Astrocyte of the cerebellum (primary cell): ENCODE data around the gene SDC1.

Source experiments
- DNase-seq: peaks from one replicate; pipeline ENCODE4 v3.0.0-alpha.2; 2011; ENCODE audit warnings: low read depth
- H3K4me3 ChIP-seq: 2 replicates; pipeline ENCODE4 v1.5.1; 2011; ENCODE audit warnings: mild to moderate bottlenecking, low read depth, low read length, moderate library complexity
- in situ Hi-C: cut with HindIII; loops from 2 replicates; pipeline ENCODE4 v1.10.0; 2017; ENCODE audit warnings: low sequenced_read_pairs
- TF ChIP-seq, protein P1 (sequence below): IDR thresholded peaks from 2 replicates; pipeline ENCODE4 v1.5.1; 2012; ENCODE audit warnings: low read length, low read depth, moderate library complexity, mild to moderate bottlenecking; ENCODE audit errors: missing control alignments

The SDC1 gene

DNA sequence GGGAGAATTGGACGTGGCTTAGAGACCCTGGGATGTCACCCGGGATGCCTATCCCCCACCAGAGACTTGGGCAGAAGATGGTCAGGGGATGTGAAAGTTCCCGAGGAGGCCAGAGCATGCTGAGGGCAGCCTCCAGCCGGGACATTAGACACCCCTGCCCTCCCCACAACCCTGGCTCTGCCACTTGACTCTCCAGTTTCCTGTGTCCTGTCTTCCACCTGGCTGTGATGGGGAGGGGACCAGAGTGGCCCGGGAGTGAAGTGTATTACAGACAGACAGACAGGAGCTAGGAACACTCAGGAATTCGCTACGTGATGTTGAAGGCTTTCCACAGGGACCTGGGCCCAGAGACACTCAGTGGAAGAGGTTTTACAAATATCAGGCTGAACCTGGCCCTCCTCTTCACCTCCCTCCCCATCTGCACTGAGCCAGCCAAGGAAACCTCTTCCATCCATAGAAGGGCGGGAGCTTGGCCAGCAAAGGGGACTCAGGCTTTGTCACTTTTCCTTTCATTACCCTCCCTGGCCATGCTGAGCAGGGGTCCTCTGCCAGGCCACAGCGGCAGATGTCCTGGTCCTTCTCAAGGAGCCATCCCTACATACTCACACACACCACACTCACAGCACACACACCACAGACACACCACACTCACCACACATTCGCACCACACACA lies 60.7 kb downstream of the SDC1 start:
- no peak for DNase-seq
- H3K4me3 ChIP-seq: no peak overlapping the region
- in situ Hi-C loops: no loop called here
- TF ChIP-seq, protein P1, sequence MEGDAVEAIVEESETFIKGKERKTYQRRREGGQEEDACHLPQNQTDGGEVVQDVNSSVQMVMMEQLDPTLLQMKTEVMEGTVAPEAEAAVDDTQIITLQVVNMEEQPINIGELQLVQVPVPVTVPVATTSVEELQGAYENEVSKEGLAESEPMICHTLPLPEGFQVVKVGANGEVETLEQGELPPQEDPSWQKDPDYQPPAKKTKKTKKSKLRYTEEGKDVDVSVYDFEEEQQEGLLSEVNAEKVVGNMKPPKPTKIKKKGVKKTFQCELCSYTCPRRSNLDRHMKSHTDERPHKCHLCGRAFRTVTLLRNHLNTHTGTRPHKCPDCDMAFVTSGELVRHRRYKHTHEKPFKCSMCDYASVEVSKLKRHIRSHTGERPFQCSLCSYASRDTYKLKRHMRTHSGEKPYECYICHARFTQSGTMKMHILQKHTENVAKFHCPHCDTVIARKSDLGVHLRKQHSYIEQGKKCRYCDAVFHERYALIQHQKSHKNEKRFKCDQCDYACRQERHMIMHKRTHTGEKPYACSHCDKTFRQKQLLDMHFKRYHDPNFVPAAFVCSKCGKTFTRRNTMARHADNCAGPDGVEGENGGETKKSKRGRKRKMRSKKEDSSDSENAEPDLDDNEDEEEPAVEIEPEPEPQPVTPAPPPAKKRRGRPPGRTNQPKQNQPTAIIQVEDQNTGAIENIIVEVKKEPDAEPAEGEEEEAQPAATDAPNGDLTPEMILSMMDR: no peak

DNA sequence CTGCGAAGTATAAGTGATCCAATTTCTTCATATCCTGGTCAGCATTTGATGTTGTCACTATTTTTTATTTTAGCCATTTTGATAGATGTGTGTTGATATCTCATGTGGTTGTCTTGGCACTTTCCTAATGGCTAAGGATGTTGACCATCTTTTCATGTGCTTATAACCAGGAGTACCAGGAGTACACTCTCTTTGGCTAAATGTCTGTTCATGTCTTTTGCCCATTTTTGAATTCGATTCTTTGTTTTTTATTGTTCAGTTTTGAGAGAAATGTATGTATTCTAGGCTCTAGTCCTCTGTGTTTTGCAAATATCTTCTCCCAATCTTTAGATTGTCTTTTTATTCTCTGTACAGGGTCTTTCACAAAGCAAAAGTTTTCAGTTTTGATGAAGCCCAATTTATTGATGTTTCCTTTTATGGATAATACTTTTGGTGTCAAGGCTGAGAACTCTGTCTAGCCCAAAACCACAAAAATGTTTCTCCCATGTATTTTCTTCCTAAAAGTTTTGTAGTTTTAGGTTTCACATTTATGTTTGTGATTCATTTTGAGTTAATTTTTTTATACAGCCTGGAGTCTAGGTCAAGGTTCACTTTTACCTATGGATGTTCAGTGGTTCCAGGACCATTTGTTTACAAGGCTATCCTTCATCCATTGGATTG lies 65.4 kb downstream of the SDC1 start:
- TF ChIP-seq, protein P1: no peak
- in situ Hi-C loops: no loop called here
- DNase-seq: no peak
- H3K4me3 ChIP-seq: no peak overlapping the region

DNA sequence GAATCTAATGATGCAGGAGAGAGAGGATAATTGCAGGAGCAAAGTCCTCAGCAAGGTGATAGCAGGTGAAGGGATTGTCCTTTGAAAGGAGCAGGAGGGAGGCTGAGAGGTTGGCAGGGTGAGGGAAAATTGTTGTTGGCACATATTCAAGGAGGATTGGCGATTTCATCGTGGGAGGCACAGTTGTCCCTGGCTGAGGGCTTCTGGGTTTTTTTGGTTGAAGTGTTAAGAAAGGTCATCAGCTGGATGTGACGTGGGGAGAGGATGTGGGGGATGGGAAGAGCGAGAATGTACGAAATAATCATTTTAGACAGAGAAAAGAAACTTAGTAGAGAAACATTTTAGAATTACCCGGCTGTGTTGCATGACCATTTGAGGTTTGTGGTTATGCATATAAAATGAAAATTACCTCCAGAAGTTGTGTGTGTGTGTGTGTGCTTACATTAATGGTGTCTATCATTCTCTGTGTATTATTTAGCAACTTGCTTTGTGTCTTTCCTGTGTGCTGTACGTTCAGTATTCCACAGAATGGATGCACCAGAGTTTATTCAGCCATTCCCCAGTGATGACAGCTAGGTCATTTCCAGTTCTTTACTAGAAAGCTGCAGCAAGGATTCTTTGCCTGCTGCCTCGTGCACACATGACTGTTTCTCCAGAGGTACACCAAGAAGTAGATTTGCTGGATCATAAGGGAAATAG lies 67.6 kb downstream of the SDC1 start:
- in situ Hi-C loops: no loop called here
- TF ChIP-seq, protein P1: no peak
- DNase-seq: no peak

DNA sequence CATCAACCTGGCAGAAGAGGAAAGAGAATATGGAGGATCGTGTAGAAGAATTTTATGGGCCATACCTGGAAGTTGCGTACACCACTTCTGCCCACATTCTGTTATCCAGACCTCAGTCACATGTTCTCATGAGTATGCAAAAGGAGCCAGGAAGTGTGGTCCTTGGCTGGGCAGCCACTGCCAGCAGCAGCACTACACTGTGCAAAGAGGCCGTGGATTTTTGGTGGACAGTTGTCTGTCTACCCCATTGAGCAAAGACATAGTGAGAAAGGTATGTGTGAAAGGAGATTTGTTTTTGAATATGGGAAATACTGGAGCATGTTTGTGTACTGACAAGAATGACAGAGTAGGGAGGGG lies 68.1 kb downstream of the SDC1 start:
- TF ChIP-seq, protein P1: no peak
- no peak overlapping the region for H3K4me3 ChIP-seq
- no peak for DNase-seq
- in situ Hi-C loops: no loop called here

More for the DNA sequence above, 67.6 kb downstream of the SDC1 start:
- H3K4me3 ChIP-seq: no peak overlapping the region

DNA sequence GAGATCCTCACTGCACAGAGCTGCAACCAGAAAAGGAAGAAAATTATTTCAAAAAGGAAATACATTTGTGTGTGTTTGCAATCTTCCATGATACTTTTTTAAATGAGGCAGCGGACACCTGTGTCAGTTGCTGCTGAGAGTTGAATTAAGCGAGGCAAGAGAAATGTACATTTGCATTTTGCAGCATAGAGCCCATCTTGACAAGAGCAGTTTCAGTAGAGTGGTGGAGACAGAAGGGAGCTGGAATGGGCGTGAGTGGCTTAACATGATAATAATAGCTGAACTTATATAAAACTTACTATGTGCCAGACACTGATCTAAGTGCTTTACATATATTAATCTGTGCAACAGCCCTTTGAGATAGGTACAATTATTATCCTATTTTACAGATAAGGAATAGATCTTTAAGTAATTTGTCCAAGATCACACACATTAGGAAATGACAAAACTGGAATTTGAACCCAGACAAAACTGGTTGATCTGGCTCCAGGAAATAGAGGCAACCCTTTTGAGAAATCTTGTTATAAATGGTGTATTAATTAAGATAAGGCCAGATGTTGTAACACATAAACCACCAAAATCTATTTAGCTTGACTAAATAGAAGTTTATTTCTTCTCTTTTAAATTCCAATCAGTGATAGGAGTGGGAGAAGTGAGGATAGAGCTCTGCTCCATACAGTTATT lies 68.7 kb downstream of the SDC1 start:
- no peak for DNase-seq
- TF ChIP-seq, protein P1: no peak

DNA sequence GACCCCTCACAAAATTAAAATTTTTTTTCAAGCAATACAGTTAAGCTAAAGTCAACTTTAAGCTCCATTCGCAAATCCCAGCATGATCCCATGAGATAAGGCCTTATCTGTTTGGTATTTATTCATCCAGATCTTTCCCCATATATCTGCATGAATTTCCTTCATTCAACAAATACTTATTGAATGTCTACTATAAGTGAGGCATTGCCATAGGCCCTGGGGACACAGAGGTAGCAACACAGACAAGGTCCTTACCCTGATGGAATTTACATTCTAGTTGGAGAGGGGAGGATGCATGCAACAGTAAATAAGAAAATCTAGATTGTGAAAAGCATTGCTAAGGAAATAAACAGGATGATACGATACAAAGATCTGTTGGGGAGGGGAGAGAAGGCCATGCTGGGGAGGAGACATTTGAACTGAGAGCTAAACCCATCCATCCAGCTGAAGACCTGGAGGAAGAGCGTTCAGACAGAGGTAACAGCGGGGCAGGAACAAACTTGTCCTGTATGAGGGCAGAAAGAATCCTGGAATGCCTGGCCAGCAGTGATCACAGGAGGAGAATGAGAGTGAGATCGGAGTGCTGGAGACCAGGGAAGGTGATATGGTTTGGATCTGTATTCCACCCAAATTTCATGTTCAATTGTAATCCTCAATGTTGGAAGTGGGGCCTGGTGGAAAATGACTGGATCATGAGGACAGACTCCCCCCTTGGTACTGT lies 71.6 kb downstream of the SDC1 start:
- TF ChIP-seq, protein P1: no peak
- no peak overlapping the region for H3K4me3 ChIP-seq
- no peak for DNase-seq
- in situ Hi-C loops: no loop called here

More for the DNA sequence above, 68.7 kb downstream of the SDC1 start:
- in situ Hi-C loops: no loop called here
- no peak overlapping the region for H3K4me3 ChIP-seq
